Measurements from ENCODE around the gene RNF40. TPM values are rescaled to one million over a fixed set of nuclear protein-coding genes. Genes with fewer than 3 reads are reported as not detected.

Gene RNF40
- total RNA-seq, 1 donor from 2014 or later, result 69.5 TPM

GRCh38 chr16:30761427-30761927 is 645 bp upstream of the RNF40 start:
- peak; percentile 64 for DNase-seq (ENCODE audit: low read depth)

GRCh38 chr16:30762991-30763725 is 1.0 kb downstream of the RNF40 start:
- DNase-seq (ENCODE audit: low read depth), result no peak

- no peak for DNase-seq (ENCODE audit: low read depth)
Measured at GRCh38 chr16:30764086-30764485, 2.0 kb downstream of the RNF40 start.

- DNase-seq (ENCODE audit: low read depth), result no peak
Measured at GRCh38 chr16:30764816-30765465, 2.8 kb downstream of the RNF40 start.

GRCh38 chr16:30766206-30766932 is 4.2 kb downstream of the RNF40 start:
- DNase-seq (ENCODE audit: low read depth), result no peak

- DNase-seq (ENCODE audit: low read depth), result no peak
Measured at GRCh38 chr16:30766933-30767284, 4.8 kb downstream of the RNF40 start.

- DNase-seq (ENCODE audit: low read depth), result no peak
Measured at GRCh38 chr16:30767767-30768465, 5.8 kb downstream of the RNF40 start.

- no peak for DNase-seq (ENCODE audit: low read depth)
Measured at GRCh38 chr16:30768583-30769181, 6.6 kb downstream of the RNF40 start.

- DNase-seq (ENCODE audit: low read depth), result no peak
Measured at GRCh38 chr16:30769379-30770089, 7.4 kb downstream of the RNF40 start.

- no peak for DNase-seq (ENCODE audit: low read depth)
Measured at GRCh38 chr16:30771726-30772125, 9.6 kb downstream of the RNF40 start.

GRCh38 chr16:30773826-30774225 is 11.7 kb downstream of the RNF40 start:
- DNase-seq (ENCODE audit: low read depth), result no peak

GRCh38 chr16:30774367-30775130 is 12.4 kb downstream of the RNF40 start:
- DNase-seq (ENCODE audit: low read depth), result no peak

- no peak for DNase-seq (ENCODE audit: low read depth)
Measured at GRCh38 chr16:30775131-30775391, 12.9 kb downstream of the RNF40 start.

- peak; percentile 90 for DNase-seq (ENCODE audit: low read depth)
Measured at GRCh38 chr16:30775392-30776188, 13.5 kb downstream of the RNF40 start.

- DNase-seq (ENCODE audit: low read depth), result peak; percentile 85
Measured at GRCh38 chr16:30777591-30778297, 15.6 kb downstream of the RNF40 start.

- peak; percentile 73 for DNase-seq (ENCODE audit: low read depth)
Measured at GRCh38 chr16:30778549-30779244, 16.6 kb downstream of the RNF40 start.

GRCh38 chr16:30779596-30779995 is 17.5 kb downstream of the RNF40 start:
- no peak for DNase-seq (ENCODE audit: low read depth)

- DNase-seq (ENCODE audit: low read depth), result no peak
Measured at GRCh38 chr16:30780021-30780420, 17.9 kb downstream of the RNF40 start.

Data from myocyte (in vitro differentiated cells).